K562 (cell line): ENCODE measurements around the gene HVCN1. TPM values are rescaled to one million over a fixed set of nuclear protein-coding genes. Genes with fewer than 3 reads are reported as not detected.

Experiments
- polyA plus RNA-seq, 8 experiments: library from polyadenylated mRNA; depleted of rRNA in 4 of 8; stranded (reverse) in 5 of 8; unstranded in 3 of 8; fragments of >200 nt; fragmentation: Nextera tagmentation in 2 of 8; fragmentation: Illumina TruSeq in 1 of 8; extraction: Ambion mirVana in 2 of 8; extraction: Trizol in 1 of 8; gene quantifications; 2 replicates each; pipeline versions ENCODE4 v1.2.1 to v1.2.3, GENCODE V29; 2011 to 2014; ENCODE audit warnings: inconsistent platforms in 1 of 8, missing spikeins in 1 of 8
- total RNA-seq, 7 experiments: library from RNA; depleted of rRNA in 6 of 7; stranded (reverse); fragments of >200 nt in 6 of 7; fragmentation: Illumina TruSeq in 2 of 7; extraction: Trizol in 2 of 7; gene quantifications; 2 replicates each; pipeline versions ENCODE4 v1.2.1 to v1.2.3, GENCODE V29; 2011 to 2021; ENCODE audit warnings: low replicate concordance in 1 of 7
- TF ChIP-seq, protein P1 (sequence below), 2 experiments: fragments of 450-650 bp; IDR thresholded peaks; 2 replicates each; pipeline ENCODE4 v1.6.1; 2016; ENCODE audit warnings: mild to moderate bottlenecking in 2 of 2, borderline replicate concordance in 1 of 2, low read depth in 1 of 2, moderate library complexity in 1 of 2

Gene HVCN1
- total and polyA plus RNA-seq, 9 of the 15 experiments (the other 6 are each of a cell fraction or from before 2014, with no cell fraction given), result 0.21 to 1.4 (median 0.74) TPM

GRCh38 chr12:110627500-110628195 is 61.3 kb downstream of the HVCN1 start (continued):
- TF ChIP-seq, protein P1, sequence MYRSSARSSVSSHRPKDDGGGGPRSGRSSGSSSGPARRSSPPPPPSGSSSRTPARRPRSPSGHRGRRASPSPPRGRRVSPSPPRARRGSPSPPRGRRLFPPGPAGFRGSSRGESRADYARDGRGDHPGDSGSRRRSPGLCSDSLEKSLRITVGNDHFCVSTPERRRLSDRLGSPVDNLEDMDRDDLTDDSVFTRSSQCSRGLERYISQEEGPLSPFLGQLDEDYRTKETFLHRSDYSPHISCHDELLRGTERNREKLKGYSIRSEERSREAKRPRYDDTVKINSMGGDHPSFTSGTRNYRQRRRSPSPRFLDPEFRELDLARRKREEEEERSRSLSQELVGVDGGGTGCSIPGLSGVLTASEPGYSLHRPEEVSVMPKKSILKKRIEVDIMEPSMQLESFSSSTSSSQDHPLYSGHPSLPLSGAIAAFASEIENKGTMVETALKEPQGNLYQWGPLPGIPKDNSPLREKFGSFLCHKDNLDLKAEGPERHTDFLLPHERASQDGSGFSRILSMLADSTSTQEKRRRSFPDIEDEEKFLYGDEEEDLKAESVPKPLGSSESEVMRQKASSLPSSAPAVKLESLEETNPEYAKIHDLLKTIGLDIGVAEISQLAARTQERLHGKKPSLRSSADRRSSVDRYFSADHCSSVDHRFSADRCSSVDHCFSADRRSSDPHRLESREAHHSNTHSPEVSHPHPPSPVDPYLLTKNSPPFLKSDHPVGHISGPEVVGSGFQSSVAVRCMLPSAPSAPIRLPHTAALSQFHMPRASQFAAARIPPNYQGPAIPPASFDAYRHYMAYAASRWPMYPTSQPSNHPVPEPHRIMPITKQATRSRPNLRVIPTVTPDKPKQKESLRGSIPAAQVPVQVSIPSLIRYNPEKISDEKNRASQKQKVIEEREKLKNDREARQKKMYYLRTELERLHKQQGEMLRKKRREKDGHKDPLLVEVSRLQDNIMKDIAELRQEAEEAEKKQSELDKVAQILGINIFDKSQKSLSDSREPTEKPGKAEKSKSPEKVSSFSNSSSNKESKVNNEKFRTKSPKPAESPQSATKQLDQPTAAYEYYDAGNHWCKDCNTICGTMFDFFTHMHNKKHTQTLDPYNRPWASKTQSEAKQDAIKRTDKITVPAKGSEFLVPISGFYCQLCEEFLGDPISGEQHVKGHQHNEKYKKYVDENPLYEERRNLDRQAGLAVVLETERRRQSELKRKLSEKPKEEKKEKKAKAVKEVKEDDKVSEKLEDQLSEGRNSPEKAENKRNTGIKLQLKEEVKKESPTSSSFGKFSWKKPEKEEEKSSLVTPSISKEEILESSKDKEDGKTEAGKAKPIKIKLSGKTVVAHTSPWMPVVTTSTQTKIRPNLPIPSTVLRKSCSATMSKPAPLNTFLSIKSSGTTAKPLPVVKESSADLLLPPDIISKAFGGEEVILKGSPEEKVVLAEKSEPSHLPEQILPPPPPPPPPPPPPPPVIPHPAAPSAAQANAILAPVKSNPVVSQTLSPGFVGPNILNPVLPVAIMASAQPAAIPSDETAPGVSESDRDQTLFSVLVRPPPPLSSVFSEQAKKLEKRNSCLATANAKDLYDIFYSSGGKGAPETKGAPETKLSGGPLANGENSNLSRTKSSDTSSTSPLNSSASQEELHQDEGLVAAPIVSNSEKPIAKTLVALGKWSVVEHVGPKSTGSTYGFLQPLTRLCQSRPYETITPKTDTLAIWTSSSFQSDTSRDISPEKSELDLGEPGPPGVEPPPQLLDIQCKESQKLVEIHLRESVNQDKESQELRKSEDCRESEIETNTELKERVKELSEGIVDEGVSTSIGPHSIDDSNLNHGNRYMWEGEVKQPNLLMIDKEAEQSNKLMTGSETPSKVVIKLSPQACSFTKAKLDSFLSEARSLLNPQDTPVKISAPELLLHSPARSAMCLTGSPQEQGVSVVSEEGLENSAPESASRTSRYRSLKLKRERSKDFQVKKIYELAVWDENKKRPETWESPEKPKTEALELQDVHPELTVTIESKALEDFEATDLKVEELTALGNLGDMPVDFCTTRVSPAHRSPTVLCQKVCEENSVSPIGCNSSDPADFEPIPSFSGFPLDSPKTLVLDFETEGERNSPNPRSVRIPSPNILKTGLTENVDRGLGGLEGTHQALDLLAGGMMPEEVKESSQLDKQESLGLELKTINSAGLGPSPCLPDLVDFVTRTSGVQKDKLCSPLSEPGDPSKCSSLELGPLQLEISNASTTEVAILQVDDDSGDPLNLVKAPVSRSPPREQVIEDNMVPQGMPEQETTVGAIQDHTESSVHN (IDR thresholded peaks at IDR 0.05; ENCODE audit: borderline replicate concordance in 1 of 2, low read depth in 1 of 2), result no peak
